Right hindlimb (tissue), 1 donor: ENCODE data around the gene ACTR3.

ENCODE experiments used
- DNase-seq: peaks from one replicate; pipeline ENCODE4 v3.0.0-alpha.2; 2018

Gene ACTR3

GRCh38 chr2:114005110-114005783 is 115.4 kb downstream of the ACTR3 start:
- no peak for DNase-seq

- DNase-seq: no peak
Measured at GRCh38 chr2:114006460-114006859, 116.6 kb downstream of the ACTR3 start.

DNA sequence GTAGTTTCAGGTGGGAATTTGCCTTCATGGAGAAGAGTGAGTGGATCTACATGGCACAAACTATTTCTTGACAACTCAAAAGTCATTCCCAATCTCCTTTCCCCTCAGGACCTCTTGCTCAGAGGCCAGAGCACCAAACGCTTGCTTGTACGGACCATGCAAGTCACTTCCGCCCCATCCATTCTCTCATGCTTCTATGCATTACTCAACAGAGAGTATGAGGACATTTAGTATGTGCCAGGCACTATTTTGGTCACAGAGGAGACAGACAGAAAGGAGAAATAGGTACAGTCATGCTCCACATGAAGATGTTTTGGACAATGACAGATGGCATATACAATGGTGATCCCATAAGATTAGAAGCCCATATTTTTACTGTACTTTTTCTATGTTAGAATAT is 117.5 kb downstream of the ACTR3 start:
- no peak for DNase-seq

GRCh38 chr2:114008720-114009119 is 118.8 kb downstream of the ACTR3 start:
- DNase-seq: no peak

- peak; percentile 48 for DNase-seq
Measured at GRCh38 chr2:114009205-114009944, 119.5 kb downstream of the ACTR3 start.

GRCh38 chr2:114010001-114010400 is 120.1 kb downstream of the ACTR3 start:
- DNase-seq: no peak

DNA sequence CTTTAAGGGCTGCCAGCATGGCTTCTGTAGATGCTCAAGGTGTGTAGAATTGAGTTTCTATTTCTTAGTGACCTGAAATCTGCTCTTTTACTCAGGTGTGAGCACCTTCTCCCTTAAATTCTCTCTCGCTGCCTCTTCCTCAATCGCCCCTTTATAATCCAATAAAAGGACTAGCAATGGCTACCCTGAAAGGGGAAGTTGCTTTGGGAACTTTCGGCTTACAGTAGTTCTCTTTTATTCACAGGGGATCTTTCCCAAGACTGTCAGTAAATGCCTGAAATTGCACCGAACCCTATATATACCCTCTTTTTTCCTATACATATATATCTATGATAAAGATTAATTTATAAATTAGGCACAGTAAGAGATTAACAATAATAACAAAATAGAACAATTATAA is 121.8 kb downstream of the ACTR3 start:
- DNase-seq: no peak
